ENCODE results near the gene CADM4. TPM values are rescaled to one million over a fixed set of nuclear protein-coding genes. Genes with fewer than 3 reads are reported as not detected.

Gene CADM4
- total and polyA plus RNA-seq, 2 of the 8 experiments (the other 6 are each of a cell fraction or from before 2014, with no cell fraction given), result 13.5 to 25.0 TPM

- TF ChIP-seq POLR2A (IDR thresholded peaks at IDR 0.05; ENCODE audit: control extremely low read depth in 1 of 2, low read depth in 2 of 2, low read length in 2 of 2) (no peak), JUND (IDR thresholded peaks at IDR 0.05; ENCODE audit: low read length) (no peak), EZH2 (IDR thresholded peaks at IDR 0.05; ENCODE audit: low read depth, low read length, severe bottlenecking) (no peak)
Observed at GRCh38 chr19:43622070-43622469, 17.6 kb downstream of the CADM4 start (continued).
